ENCODE measurements around the gene AGMO.

AGMO gene

DNA sequence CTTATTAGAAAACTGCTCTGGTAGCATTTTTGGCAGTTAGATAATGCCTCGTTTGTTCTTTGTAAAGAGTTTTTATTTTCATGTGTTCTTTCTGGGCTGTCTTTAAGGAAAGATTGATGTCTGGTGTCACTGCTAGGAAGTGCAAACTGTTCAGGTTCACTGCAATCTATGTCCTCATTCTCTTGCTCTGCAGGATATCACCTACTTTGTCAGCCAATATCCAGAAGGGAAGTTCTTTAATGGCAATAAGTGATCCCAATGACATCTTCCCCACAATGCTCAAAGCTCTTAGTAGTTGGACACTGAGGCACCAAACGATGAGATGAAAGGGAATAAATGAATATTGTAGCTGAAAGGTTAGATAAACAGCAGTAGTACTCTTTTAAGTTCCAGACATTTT lies 115.1 kb downstream of the AGMO start:
- DNase-seq: no peak

- no peak for DNase-seq
Observed at GRCh38 chr7:15446280-15446679, 115.5 kb downstream of the AGMO start.

GRCh38 chr7:15441915-15442314 lies 119.9 kb downstream of the AGMO start:
- no peak for DNase-seq

DNA sequence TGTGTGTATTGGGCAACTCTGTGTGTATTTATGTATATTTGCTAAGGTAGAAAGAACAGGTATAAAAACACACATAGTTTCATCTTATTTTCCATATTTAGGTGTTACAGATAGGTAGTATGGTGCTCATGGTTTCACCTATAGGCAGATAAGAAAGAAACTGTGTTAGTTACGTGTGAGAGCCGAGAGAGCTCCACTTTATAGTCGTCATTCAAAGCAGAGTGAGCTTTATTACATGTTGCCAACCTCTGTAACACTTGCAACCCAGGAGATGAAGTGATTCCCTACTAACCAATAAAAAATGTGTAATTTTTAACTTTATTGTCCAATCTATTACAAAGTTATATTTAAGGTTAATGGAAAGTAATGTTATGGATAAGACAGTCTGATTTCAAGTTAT lies 121.3 kb downstream of the AGMO start:
- DNase-seq: no peak

- no peak for DNase-seq
Observed at GRCh38 chr7:15439853-15440252, 122.0 kb downstream of the AGMO start.

DNA sequence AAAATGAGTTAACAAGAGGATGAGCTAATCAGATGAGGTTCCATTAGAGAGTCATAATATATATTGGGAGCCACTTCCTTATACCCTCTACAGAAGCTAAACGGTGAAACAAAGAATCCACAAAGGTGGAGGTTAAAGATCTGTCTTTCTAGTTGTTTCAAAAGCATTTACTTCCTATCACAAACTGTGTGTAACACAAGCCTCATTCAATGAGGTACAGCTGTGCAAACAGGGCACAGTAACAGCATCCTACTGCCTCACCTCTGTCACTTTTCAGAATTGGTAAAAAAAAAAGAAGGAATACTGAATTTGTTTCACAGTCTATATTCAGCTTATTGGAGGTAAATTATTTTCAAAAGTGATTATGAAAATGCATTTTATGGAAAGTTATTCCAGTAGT lies 128.7 kb downstream of the AGMO start:
- no peak for DNase-seq

- no peak for DNase-seq
Observed at GRCh38 chr7:15430911-15431310, 130.9 kb downstream of the AGMO start.

DNA sequence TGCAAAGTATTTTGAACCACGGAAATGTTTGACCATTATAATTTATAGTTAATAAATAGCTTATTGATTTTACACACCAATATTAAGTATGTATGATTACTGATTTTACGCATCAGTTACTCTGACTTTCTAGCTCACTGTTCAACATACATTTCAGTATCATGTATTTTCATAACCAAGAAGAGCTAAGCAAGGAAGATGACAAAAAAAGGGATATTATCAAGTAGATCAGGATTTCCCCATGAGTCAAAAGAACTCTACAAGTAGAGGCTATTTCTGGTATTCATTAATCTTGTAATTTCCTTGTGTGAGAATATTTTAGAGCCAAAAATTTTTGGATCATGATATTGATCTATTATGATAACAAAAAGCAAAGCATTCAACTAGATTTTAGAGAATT lies 131.6 kb downstream of the AGMO start:
- no peak for DNase-seq

GRCh38 chr7:15424468-15424867 lies 137.3 kb downstream of the AGMO start:
- no peak for DNase-seq

DNA sequence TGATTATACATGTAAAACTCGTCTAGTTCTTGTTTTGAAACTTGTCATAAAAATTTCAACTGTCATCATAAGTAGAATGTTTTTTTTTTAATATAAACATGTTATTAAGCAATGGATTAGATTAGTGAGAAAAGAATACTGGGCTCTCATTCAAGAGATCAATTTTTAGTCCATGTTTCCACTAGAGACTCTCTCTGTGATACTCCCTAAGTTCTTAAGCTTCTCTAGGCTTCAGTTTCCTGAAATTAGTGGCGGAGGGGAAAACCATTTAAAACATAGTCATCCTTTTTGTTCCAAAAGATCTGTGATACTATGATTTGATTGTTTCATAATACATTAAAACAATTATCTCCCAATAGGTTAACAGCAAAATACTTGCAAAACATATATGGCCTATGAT lies 142.2 kb downstream of the AGMO start:
- no peak for DNase-seq

DNA sequence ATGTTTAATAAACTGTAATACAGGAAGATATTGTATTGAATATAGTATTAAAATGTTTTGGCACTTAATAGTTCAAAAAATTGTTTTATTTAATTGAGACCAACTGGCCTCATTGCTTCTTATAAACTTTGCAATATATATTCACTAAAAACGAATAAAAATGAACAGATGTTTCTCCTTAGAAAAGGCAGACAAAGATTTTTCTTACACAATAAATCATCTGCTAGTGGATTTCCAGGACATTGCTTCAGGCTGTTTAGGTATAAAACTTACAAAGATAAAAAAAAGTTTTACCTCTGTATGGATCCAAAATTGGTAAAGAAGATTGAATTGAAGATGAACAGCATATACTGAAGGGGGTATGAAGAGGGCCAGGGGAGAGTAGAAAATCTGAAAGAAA lies 143.6 kb downstream of the AGMO start:
- DNase-seq: no peak

- DNase-seq: no peak
Observed at GRCh38 chr7:15417341-15417988, 144.3 kb downstream of the AGMO start.

DNA sequence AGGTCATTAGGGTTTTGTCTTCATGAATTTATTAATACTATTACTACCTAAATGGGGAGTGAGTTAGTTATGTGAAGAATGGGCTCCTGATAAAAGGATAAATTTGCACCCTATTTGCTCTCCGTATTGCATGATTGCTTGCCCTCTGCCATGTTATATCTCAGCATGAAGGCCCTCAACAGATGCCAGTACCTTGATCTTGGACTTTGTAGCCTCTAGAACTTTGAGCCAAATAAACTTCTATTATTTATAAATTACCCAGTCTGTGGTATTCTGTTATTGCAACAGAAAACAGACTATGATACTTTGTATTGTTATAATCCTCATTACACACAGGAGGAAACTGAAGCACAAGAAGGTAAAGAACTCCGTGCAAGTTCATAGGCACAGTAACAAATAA lies 150.8 kb downstream of the AGMO start:
- DNase-seq: no peak

DNA sequence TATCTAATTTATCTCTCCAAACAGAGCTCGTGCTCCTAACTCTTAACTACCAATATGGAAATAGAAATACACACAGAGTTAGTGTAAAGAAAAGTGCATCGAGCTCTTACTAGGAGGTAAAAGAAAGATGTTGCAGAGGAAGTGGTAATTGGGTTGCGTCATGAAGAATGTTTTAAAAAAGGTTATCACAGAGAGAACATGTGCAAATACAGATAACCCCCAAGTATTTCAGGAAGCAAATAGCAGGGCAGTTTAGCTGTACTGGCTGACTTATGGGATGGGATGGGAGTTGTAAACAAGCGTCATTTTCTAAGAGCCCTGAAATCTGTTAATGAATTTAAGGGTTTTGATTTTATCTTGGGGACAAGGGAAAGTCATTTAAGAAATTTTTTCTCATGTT lies 153.9 kb downstream of the AGMO start:
- DNase-seq: no peak

- no peak for DNase-seq
Observed at GRCh38 chr7:15403751-15404150, 158.1 kb downstream of the AGMO start.

GRCh38 chr7:15403315-15403714 lies 158.5 kb downstream of the AGMO start:
- no peak for DNase-seq

GRCh38 chr7:15402436-15403136 lies 159.2 kb downstream of the AGMO start:
- DNase-seq: no peak

GRCh38 chr7:15400440-15400839 lies 161.4 kb downstream of the AGMO start:
- DNase-seq: no peak

DNA sequence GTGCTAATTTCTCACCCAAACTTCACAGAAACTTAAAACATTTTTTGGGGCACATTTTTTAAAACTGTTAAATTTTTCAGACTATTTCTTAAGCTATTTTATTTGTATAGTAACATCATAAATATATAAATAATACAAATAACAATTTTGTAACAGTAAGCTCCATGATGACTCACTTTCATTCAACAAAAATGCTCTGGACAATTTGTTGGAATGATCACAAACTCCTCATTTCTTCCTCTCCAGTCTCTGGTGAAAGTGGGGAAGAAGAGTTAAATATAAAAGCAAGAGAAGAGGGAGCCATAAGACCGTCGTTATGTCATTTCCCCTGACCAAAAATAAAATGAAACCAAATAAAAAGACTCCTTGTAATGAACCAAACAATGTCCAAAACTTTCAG lies 162.4 kb downstream of the AGMO start:
- no peak for DNase-seq

DNA sequence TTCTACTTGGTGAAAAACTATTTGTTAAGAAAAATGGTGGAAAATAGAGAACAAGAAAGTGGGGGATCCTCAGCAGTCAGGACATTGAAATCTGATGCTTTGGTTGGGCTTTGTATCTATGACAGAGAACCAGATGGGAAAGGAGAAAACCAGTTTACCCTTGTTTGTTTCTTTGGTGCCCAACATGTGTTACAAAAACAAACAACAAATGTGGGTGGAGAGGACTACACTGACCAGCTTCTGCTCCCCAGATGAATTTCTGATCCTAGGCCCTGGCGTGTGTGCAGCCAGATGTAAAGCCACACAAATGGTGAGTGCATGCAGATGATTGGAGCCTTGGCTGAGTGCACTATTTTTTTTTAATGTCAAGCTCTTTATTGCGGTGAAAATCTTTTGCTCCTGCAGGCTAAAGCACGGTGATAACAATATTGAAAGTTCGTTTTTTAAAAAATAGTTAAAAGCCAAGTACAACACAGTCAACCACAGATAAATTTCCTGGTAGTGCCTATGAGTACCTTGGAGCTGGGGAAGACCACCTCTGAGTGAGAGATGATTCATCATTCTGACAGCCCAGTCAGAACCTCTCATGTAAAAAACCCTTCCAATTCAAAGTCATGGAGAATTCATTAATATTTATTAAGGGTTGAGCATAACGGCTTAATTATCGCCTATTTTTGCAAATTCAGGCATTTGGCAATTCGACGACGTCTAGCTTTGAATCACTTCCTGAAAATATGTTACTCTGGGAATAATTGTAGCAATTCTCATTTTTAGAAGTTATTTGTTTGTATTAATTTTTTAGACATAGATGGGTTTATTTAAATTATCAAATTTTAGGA lies 163.7 kb downstream of the AGMO start:
- DNase-seq: no peak

DNA sequence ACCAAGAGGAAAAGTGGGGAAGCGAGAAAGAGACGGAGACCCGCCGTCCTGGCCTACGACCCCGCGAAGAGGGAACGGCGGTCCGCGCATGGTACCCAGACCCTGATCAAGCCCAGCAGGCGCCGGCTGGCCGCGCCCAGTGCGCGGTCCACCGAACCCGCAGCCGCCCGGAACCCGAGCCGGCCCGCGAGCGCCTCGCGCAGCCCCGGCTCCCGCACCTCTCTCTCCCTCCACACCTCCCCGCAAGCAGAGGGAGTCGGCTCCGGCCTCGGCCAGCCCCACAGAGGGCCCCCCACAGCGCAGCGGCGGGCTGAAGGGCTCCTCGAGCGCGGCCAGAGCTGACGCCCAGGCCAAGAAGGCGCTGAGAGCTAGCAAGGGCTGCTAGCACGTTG lies 164.7 kb downstream of the AGMO start:
- no peak for DNase-seq

GRCh38 chr7:15396210-15397158 lies 165.3 kb downstream of the AGMO start:
- DNase-seq: no peak

DNA sequence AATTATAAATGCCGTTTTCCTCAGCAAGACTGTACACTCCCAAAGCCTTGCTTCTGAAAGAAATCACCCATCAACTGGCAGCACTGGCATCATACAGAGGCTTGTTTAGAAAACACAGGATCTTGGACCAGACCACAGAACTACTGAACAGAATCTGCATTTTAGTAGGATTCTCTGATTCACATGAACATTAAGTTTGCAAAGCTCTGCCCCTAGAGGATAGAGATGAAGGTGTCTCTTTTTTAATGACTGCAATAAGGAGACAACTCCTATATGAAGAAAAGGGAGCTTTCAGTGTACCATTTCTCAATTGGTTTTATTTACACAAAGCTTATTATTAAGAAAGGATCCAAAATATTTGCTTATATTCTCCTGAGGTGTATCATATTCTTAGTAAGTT lies 172.7 kb downstream of the AGMO start:
- DNase-seq: no peak

Measured in DMS79 treated with DMSO at 0.1 percent for 48 hours (cell line).